ENCODE data around the gene TTC5.
"Not testable (repeated sequence)": the region's sequence is repeated elsewhere in the genome, so short reads cannot be mapped to it uniquely, and the experiment has no call there.

The TTC5 gene

GRCh38 chr14:20302042-20302755, 3.6 kb downstream of the TTC5 start:
- DNase-seq (ENCODE audit: low read depth): peak; percentile 58

- no peak for DNase-seq (ENCODE audit: low read depth)
Observed at GRCh38 chr14:20295067-20295466, 10.7 kb downstream of the TTC5 start.

- no peak for DNase-seq (ENCODE audit: low read depth)
Observed at GRCh38 chr14:20294636-20295035, 11.1 kb downstream of the TTC5 start.

- DNase-seq (ENCODE audit: low read depth): not testable (repeated sequence)
Observed at GRCh38 chr14:20281998-20282397, 23.8 kb downstream of the TTC5 start.

GRCh38 chr14:20280265-20280664, 25.5 kb downstream of the TTC5 start:
- not testable (repeated sequence) for DNase-seq (ENCODE audit: low read depth)

GRCh38 chr14:20278414-20278813, 27.3 kb downstream of the TTC5 start:
- peak; percentile 38 for DNase-seq (ENCODE audit: low read depth)

GRCh38 chr14:20277409-20277808, 28.3 kb downstream of the TTC5 start:
- DNase-seq (ENCODE audit: low read depth): no peak

- DNase-seq (ENCODE audit: low read depth): no peak
Observed at GRCh38 chr14:20274062-20274461, 31.7 kb downstream of the TTC5 start.

- peak; percentile 23 for DNase-seq (ENCODE audit: low read depth)
Observed at GRCh38 chr14:20264361-20264760, 41.4 kb downstream of the TTC5 start.

- peak; percentile 85 for DNase-seq (ENCODE audit: low read depth)
Observed at GRCh38 chr14:20262642-20263128, 43.1 kb downstream of the TTC5 start.

GRCh38 chr14:20247646-20248246, 58.0 kb downstream of the TTC5 start:
- DNase-seq (ENCODE audit: low read depth): no peak
